Breast epithelium (tissue), 3 donors: ENCODE results near the gene EFHD2.

Experiments
- CTCF ChIP-seq, 3 donors: fragments of 450-650 bp; IDR thresholded peaks; one replicate each; pipeline ENCODE4 v1.5.1; 2016 to 2017; ENCODE audit warnings: antibody characterized with exemption in 3 of 3, mild to moderate bottlenecking in 3 of 3, moderate library complexity in 3 of 3
- POLR2A ChIP-seq: fragments of 450-650 bp; IDR thresholded peaks from one replicate; pipeline ENCODE4 v1.6.1; 2016; ENCODE audit warnings: antibody characterized with exemption, mild to moderate bottlenecking, moderate library complexity

DNA sequence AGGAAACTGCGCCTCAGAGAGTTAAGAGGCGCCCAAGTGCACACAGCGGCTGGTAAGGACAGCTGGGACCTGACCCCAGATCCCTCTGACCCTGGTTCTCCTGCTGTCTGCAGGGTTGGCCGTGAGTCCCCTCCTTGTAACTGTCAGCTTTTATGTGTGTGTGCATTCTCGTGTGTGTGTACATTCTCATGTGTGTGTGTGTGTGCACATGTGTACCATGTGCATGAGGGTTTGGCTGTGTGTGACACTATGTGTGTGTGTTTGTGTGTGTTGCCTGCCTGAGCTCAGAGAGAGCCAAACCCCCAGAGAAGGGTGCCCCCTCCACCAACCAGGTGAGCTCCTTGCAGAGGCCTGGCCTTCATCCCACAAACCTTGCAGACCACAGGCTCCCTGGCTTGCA, 25.9 kb upstream of the EFHD2 start:
- TF ChIP-seq CTCF (IDR thresholded peaks at IDR 0.05) (no peak), POLR2A (no peak)
